Osteocyte (in vitro differentiated cells): ENCODE data around the gene DGKQ. TPM values are rescaled to one million over a fixed set of nuclear protein-coding genes. Genes with fewer than 3 reads are reported as not detected.
"Not testable (repeated sequence)": the region's sequence is repeated elsewhere in the genome, so short reads cannot be mapped to it uniquely, and the experiment has no call there.

Source experiments
- DNase-seq: peaks from one replicate; pipeline ENCODE4 v3.0.0; 2021; ENCODE audit warnings: mixed read lengths; ENCODE audit not compliant: unreplicated experiment; ENCODE audit errors: extremely low spot score
- H3K27ac Mint-ChIP-seq: one replicate; pipeline ENCODE4 v1.8.0; 2021; ENCODE audit warnings: mild to moderate bottlenecking, mixed read lengths; ENCODE audit not compliant: unreplicated experiment
- H3K27me3 Mint-ChIP-seq: one replicate; pipeline ENCODE4 v1.8.0; 2021; ENCODE audit warnings: mixed read lengths; ENCODE audit not compliant: unreplicated experiment
- H3K36me3 Mint-ChIP-seq: one replicate; pipeline ENCODE4 v1.8.0; 2021; ENCODE audit warnings: mixed read lengths; ENCODE audit not compliant: unreplicated experiment
- H3K4me1 Mint-ChIP-seq: one replicate; pipeline ENCODE4 v1.8.0; 2021; ENCODE audit warnings: mixed read lengths; ENCODE audit not compliant: unreplicated experiment
- H3K4me3 Mint-ChIP-seq: one replicate; pipeline ENCODE4 v1.8.0; 2021; ENCODE audit warnings: mild to moderate bottlenecking, moderate library complexity, mixed read lengths; ENCODE audit not compliant: unreplicated experiment
- H3K9me3 Mint-ChIP-seq: one replicate; pipeline ENCODE4 v1.8.0; 2021; ENCODE audit warnings: mixed read lengths; ENCODE audit not compliant: unreplicated experiment
- CTCF ChIP-seq: fragments of 200-600 bp; sonication (generic); IDR thresholded peaks from 2 replicates; pipeline ENCODE4 v1.5.0; 2021; ENCODE audit warnings: antibody characterized with exemption, mild to moderate bottlenecking, moderate library complexity
- total RNA-seq: library from RNA; stranded (reverse); gene quantifications from 2 replicates; pipeline ENCODE4 v1.2.1, GENCODE V29; 2021

DGKQ gene
- total RNA-seq, 1 donor from 2014 or later = 18.5 TPM

- H3K36me3 Mint-ChIP-seq = no peaks in the 10 kb centered on the region
- peaks cover 2% of the 10 kb centered on the region for H3K4me1 Mint-ChIP-seq
- no peak overlapping the region for H3K4me3 Mint-ChIP-seq
- TF ChIP-seq CTCF = no peak
- no peaks in the 10 kb centered on the region for H3K27me3 Mint-ChIP-seq
- H3K27ac Mint-ChIP-seq = no peak overlapping the region
- no peaks in the 10 kb centered on the region for H3K9me3 Mint-ChIP-seq
- DNase-seq = no peak
Observed at GRCh38 chr4:1000686-1001260, 27.4 kb upstream of the DGKQ start.

- H3K27ac Mint-ChIP-seq = no peak overlapping the region
- H3K27me3 Mint-ChIP-seq = no peaks in the 10 kb centered on the region
- no peaks in the 10 kb centered on the region for H3K9me3 Mint-ChIP-seq
- DNase-seq = no peak
- TF ChIP-seq CTCF = no peak
- peaks cover 2% of the 10 kb centered on the region for H3K4me1 Mint-ChIP-seq
- H3K4me3 Mint-ChIP-seq = no peak overlapping the region
- H3K36me3 Mint-ChIP-seq = no peaks in the 10 kb centered on the region
Observed at GRCh38 chr4:999882-1000425, 26.6 kb upstream of the DGKQ start.

DNA sequence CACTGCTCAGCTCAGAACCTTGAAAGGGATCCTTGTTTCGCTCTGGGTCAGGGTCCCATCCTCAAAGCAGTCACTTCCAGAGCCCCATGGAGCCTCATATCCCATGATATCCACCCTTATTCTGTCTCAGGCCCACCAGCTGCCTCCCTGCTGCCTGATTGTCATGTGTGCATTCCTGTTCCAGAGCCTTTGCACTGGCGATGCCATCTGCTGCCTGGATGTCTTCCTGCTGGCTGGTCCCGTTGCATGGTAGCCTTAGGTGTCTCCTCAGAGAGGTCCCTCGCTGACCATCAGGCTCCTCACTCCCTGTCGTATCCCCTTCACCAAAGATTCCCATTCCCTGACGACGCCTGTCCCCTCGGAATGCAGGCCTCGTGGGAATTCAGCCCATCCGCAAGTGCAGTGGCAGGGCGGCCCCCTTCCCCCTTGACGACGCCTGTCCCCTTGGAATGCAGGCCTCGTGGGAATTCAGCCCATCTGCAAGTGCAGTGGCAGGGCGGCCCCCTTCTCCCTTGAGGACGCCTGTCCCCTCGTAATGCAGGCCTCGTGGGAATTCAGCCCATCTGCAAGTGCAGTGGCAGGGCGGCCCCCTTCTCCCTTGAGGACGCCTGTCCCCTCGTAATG, 26.0 kb upstream of the DGKQ start:
- H3K4me3 Mint-ChIP-seq, H3K27ac Mint-ChIP-seq, DNase-seq, H3K27me3 Mint-ChIP-seq, H3K9me3 Mint-ChIP-seq, H3K36me3 Mint-ChIP-seq, H3K4me1 Mint-ChIP-seq: not testable (repeated sequence)

GRCh38 chr4:998096-998691, 24.8 kb upstream of the DGKQ start:
- Mint-ChIP-seq H3K36me3 (no peaks in the 10 kb centered on the region), H3K9me3 (no peaks in the 10 kb centered on the region), H3K27me3 (no peaks in the 10 kb centered on the region), H3K27ac (no peak overlapping the region), H3K4me3 (no peak overlapping the region), H3K4me1 (peaks cover 2% of the 10 kb centered on the region)
- TF ChIP-seq CTCF = no peak
- no peak for DNase-seq

GRCh38 chr4:997375-998071, 24.2 kb upstream of the DGKQ start:
- no peak for DNase-seq
- Mint-ChIP-seq H3K27ac (no peak overlapping the region), H3K36me3 (no peaks in the 10 kb centered on the region), H3K9me3 (no peaks in the 10 kb centered on the region), H3K27me3 (no peaks in the 10 kb centered on the region), H3K4me3 (no peak overlapping the region), H3K4me1 (peaks cover 5% of the 10 kb centered on the region)
- no peak for TF ChIP-seq CTCF
